ENCODE results near the gene KCNQ1.

The KCNQ1 gene

DNA sequence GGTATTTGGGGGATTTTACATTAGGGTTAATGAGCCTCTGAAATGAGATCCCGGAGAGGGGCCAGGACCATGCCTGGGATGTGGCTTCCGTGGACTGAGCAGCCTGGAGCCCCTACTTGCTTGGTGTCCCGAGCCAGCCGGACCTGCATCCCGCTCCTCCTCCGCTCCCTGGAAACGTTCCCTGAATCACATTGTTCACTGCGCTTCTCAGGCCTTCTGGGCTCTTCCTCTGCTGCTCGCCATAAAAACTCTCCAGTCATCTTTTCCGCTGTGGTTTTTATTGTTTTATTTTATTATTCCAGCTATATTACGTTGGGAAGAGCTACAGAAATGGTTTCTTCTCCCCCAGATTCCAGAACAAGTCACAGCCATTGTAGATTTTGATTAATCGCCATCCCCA, 268.3 kb downstream of the KCNQ1 start:
- Mint-ChIP-seq H3K9me3 (no peaks in the 10 kb centered on the region), H3K4me3 (no peak overlapping the region), H3K27ac (no peak overlapping the region), H3K27me3 (no peaks in the 10 kb centered on the region), H3K36me3 (ENCODE audit: low read depth) (peaks cover 45% of the 10 kb centered on the region), H3K4me1 (ENCODE audit: low read depth) (peaks cover 6% of the 10 kb centered on the region)
- intact Hi-C loops (cut with micrococcal nuclease): no loop called here

DNA sequence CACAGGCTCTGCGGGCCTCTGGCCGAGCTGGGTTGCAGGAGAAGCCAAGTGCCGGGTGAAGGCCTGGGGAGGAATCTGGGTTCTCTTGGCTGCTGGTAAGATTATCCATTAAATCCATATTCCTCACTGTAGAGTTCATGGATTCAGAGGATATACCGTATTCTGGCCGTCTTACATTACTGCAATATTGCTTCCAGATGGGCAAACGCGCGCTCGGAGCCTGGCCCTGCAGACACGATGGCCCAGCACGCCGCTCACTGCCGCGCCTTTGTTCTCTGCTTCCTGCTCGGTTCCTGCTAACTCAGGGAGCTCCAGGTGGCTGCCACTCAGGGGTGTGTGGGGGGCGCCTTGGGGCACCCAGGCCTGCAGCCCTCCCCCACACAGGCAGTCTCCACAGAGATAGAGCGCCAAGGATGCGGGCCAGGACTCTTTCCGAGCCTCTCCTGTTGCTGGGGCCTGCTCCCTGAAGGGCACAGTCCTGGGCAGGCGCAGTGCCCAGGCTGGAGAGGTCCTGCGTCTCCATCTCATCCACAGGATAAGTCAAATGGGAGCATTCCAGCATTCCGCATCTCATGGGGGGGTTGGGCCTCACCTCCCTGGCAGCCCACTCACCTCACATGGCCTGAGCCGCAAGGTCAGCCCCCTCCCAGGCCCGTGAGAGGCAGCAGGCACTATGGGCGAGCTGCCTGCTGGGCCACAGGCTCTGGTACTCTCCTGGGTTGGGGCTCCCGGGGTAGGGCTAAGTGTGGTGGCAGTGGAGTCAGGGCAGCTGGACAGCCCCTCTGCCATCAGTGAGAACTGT, 269.1 kb downstream of the KCNQ1 start:
- Mint-ChIP-seq H3K4me1 (ENCODE audit: low read depth) (peaks cover 6% of the 10 kb centered on the region), H3K36me3 (ENCODE audit: low read depth) (peaks cover 50% of the 10 kb centered on the region), H3K4me3 (no peak overlapping the region), H3K9me3 (no peaks in the 10 kb centered on the region), H3K27me3 (no peaks in the 10 kb centered on the region), H3K27ac (no peak overlapping the region)
- intact Hi-C loops (cut with micrococcal nuclease): no loop called here

DNA sequence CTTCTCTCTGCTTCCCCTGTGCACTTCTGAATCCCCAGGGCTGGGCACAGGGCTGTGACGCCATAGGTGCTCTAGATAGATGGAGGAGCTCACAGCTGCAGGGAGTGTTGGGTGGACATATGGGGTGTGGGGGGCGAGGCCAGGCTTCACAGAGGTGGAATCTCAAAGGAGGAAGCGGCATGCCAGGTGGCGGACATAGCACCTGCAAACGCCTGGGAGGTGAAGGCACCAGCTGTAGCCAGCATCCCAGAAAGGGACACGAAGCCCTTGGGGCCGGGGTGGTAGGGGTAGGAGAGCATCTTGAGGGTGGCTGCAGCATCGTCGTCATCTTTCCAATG, 269.6 kb downstream of the KCNQ1 start:
- no peaks in the 10 kb centered on the region for H3K27me3 Mint-ChIP-seq
- intact Hi-C loops (cut with micrococcal nuclease): no loop called here
- H3K4me3 Mint-ChIP-seq: no peak overlapping the region
- no peaks in the 10 kb centered on the region for H3K9me3 Mint-ChIP-seq
- peaks cover 54% of the 10 kb centered on the region for H3K36me3 Mint-ChIP-seq (ENCODE audit: low read depth)
- H3K27ac Mint-ChIP-seq: no peak overlapping the region
- peaks cover 6% of the 10 kb centered on the region for H3K4me1 Mint-ChIP-seq (ENCODE audit: low read depth)

DNA sequence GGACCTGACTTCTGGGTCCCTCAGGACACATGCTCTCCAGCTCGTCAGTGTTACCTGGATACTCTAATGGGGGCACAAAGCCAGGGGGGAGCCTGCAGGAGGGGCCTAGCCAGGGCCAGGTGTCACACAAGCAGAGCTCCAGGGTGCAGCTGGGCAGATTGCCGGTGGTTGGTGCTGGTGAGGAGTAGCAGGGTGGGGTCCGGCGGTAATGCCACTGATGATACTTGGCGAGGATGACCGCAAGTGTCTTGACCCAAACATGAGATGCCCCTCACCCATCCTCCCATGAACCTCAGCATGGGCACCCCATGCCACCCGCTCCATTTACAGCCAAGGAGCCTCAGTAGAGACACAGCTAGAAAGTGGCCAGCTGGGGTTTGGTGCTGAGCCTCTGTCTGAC, 270.1 kb downstream of the KCNQ1 start:
- Mint-ChIP-seq H3K27ac (no peak overlapping the region), H3K9me3 (no peaks in the 10 kb centered on the region), H3K4me3 (no peak overlapping the region), H3K36me3 (ENCODE audit: low read depth) (peaks cover 56% of the 10 kb centered on the region), H3K27me3 (no peaks in the 10 kb centered on the region), H3K4me1 (ENCODE audit: low read depth) (peaks cover 6% of the 10 kb centered on the region)
- intact Hi-C loops (cut with micrococcal nuclease): no loop called here

DNA sequence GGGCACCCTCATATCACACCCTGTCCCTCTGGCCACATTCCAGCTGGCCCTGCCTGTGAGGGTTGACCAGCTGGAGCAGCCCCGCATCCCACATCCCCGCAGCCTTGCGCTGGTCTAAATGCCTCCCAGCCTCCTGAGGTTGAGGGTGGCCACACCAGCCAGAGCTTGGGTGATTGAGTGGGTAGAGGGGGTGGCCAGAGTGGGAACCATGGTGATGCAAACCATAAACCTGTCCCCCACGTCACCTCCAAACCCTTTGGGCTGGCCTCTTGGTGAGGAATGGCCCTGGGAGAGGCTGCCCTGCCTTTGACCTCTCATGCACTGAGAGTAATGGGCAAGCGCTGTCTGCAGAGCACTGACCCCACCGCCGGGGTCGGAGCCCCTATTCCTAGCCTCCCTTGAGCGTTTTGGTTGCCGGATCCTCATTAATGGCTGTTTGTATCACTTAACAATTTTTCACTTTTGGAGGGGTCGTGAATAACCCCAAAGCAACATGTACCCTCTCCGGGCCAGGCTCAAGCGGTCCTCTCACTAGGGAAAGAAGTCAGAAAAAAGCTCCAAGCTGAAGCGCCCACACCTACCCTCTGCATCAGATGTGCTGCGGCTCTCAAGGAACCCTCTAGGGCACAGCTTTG, 271.0 kb downstream of the KCNQ1 start:
- Mint-ChIP-seq H3K4me1 (ENCODE audit: low read depth) (peaks cover 6% of the 10 kb centered on the region), H3K27ac (no peak overlapping the region), H3K4me3 (no peak overlapping the region), H3K36me3 (ENCODE audit: low read depth) (peaks cover 56% of the 10 kb centered on the region), H3K9me3 (no peaks in the 10 kb centered on the region), H3K27me3 (no peaks in the 10 kb centered on the region)
- intact Hi-C loops (cut with micrococcal nuclease): no loop called here

DNA sequence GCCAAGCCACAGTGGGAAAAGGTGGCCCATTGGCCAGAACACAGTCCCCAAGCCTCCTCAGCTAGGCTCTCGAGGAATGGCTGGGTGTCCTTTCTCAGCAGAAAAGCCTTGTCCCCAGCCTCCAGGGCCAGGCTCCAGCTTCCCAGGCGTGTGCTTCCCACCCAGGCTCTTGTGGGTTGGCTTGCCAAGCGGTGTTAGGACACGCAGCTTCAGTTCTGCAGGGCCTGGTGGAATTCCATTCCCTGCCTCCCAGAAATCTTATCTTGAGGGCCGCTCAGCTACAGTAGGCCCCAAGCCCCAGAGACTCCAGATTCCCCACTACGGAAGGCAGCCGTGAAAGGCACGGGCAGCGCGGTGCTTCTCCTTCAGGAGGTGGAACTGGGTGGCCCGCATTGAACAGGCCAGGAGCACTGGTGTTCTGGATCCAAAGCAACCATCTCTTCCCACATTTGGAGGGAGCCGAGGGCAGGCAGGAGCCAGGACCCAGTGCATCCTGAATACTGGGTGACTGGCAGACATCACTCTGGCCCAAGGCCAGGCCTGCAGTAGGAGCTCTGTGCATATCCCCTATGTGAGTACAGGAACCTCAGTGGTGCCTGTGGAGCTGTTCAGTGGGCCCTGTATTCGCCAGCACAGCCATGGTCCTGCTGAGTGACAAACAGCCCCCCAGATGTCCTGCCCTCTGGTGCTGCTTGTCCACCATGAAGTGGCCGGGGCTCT, 271.7 kb downstream of the KCNQ1 start:
- H3K4me3 Mint-ChIP-seq: no peak overlapping the region

DNA sequence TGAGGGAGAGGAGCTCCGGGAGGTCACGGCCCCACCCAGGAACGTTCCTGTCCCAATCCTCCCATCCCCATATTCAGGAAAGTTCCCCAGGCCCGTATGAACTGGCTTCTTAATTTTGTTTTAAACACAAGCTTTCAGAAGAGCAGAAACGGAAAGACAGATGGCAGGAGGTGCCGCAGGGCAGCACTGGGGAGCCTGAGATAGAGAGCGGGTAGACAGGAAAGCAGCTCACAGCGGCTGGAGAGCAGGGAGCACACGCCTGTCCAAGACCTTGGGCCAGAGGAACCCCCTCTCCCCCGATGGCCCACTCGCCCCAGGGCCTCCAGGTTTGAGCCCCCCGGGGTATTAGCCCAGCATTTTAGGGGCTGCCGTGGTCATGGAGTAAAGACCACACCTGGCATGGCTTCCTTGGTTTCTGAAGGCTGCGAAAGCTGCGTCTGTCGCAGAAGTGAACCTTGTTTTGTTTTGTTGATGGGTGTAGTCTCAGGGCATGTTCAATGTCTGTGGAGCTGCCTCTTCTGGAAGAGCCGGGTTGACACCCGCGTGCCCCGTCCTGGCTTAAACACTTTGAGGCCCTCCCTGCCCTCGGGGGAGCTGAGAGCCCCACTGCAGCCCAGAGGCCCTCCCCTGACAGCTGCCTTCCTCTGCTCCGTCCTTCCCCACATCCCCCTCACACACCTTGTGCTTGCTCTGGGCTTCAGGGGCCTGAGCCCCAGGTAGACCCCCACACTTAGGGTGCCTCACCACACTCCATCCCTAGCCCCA, 272.9 kb downstream of the KCNQ1 start:
- Mint-ChIP-seq H3K27ac (no peak overlapping the region), H3K27me3 (no peaks in the 10 kb centered on the region)
- intact Hi-C loops (cut with micrococcal nuclease): no loop called here

More for the DNA sequence above, 271.7 kb downstream of the KCNQ1 start:
- intact Hi-C loops (cut with micrococcal nuclease): no loop called here
- Mint-ChIP-seq H3K27me3 (no peaks in the 10 kb centered on the region), H3K36me3 (ENCODE audit: low read depth) (peaks cover 56% of the 10 kb centered on the region), H3K27ac (no peak overlapping the region), H3K9me3 (no peaks in the 10 kb centered on the region), H3K4me1 (ENCODE audit: low read depth) (peaks cover 6% of the 10 kb centered on the region)

DNA sequence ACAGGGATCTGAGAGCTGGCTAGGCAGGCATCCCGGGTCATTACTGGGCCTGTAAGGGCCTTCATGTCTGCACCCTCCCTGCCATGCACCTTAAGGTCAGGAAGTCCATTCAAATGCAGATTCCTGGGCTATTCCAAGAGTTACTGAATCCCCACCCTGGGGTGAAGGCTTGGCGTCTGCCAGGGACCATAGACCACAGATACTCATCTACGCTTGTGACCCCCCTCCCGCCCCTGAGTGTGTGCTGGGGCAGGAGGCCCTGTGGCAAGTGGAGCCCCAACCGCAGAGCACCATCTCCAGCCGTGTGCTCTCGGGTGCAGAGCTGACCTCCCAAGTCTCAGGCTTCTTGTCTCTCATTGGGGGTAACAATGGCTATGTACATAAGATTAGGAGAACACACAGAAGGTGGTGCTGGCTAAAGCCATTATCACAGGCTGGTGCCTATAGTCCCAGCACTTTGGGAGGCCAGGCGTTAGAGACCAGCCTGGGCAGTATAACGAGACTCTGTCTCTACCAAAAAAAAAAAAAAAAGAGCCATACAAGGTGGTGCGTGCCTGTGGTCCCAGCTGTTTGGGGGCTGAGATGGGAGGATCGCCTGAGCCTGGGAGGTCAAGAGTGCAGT, 274.1 kb downstream of the KCNQ1 start:
- H3K36me3 Mint-ChIP-seq (ENCODE audit: low read depth): peaks cover 37% of the 10 kb centered on the region
- H3K4me3 Mint-ChIP-seq: no peak overlapping the region
- no peaks in the 10 kb centered on the region for H3K4me1 Mint-ChIP-seq (ENCODE audit: low read depth)
- intact Hi-C loops (cut with micrococcal nuclease): no loop called here
- H3K27ac Mint-ChIP-seq: no peak overlapping the region
- no peaks in the 10 kb centered on the region for H3K9me3 Mint-ChIP-seq
- no peaks in the 10 kb centered on the region for H3K27me3 Mint-ChIP-seq

More for the DNA sequence above, 272.9 kb downstream of the KCNQ1 start:
- no peaks in the 10 kb centered on the region for H3K9me3 Mint-ChIP-seq
- H3K4me3 Mint-ChIP-seq: no peak overlapping the region
- H3K36me3 Mint-ChIP-seq (ENCODE audit: low read depth): peaks cover 45% of the 10 kb centered on the region
- H3K4me1 Mint-ChIP-seq (ENCODE audit: low read depth): peaks cover 2% of the 10 kb centered on the region

DNA sequence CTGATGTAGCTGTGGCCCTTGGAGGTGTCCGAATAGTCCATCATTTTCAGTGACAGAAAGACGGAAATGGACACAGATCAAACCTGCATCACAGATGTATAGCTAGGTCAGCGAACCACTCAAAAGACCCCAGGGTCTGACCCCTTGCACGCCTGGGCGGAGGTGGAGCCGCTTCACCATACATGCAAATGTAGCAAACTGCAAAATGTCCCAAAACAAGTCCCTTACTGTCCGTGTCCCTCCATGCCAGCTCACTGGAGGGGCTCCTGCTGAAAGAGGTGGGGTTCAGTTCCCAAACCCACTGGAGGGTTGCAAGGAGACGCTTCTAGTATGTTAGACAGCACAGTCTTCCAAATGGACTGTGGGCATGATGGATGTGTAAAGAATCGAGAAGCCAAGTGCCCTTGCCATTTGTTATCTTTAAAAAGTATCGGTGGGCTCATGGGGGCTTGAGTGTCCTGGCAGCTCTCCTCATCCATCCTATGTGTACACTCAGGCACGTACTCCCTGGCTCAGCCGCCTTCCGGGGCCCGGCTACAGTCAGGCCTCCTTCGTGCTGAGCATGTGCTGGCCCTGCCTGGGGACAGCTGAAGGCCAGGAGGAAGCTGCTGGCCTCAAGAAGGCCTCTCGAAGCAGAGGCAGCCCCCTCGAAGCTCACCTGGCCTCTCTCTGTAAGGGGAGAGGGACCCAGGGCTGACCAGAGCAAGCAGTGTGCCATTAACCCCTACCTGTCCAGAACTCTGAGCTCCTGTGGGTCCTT, 275.2 kb downstream of the KCNQ1 start:
- no peaks in the 10 kb centered on the region for H3K9me3 Mint-ChIP-seq
- no peaks in the 10 kb centered on the region for H3K4me1 Mint-ChIP-seq (ENCODE audit: low read depth)
- no peaks in the 10 kb centered on the region for H3K27me3 Mint-ChIP-seq
- no peak overlapping the region for H3K27ac Mint-ChIP-seq
- no peak overlapping the region for H3K4me3 Mint-ChIP-seq
- intact Hi-C loops (cut with micrococcal nuclease): no loop called here
- H3K36me3 Mint-ChIP-seq (ENCODE audit: low read depth): peaks cover 34% of the 10 kb centered on the region

DNA sequence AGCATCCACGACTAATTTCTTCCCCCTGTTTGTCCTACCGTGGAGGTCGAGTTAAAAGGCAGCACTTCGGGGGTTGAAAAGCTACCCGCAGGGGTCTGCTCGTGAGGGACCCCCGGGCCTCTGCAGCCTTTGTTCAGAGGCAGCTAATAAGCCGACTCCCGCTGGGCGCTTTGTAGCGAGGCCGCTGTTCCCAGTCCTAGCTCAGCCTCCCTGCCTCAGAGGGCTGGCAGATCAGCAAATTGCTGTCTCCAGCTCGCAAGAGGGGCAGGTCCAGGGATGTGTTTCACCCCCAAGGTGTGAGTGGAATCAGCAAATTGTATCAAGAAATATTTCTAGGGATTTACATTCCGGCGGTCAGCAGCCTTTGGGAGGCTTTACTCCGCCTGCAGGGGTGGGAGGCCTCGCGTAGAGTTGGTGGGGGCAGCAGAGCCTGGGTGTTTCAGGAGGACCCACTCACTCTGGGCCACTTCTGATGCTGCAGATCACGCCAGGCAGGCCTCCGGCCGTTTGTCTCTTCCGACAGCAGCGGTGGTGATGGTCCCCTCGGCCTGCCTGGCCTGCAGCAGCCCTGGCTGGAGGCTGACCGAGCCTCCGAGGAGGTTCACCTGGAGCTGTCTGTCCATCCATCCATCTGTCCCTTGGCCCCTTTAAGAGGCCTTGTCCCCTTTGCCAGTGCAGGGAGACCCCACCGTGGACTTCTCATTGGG, 276.6 kb downstream of the KCNQ1 start:
- Mint-ChIP-seq H3K4me3 (no peak overlapping the region), H3K36me3 (ENCODE audit: low read depth) (peaks cover 26% of the 10 kb centered on the region), H3K9me3 (no peaks in the 10 kb centered on the region), H3K27ac (no peak overlapping the region), H3K27me3 (no peaks in the 10 kb centered on the region), H3K4me1 (ENCODE audit: low read depth) (no peaks in the 10 kb centered on the region)
- intact Hi-C loops (cut with micrococcal nuclease): no loop called here

DNA sequence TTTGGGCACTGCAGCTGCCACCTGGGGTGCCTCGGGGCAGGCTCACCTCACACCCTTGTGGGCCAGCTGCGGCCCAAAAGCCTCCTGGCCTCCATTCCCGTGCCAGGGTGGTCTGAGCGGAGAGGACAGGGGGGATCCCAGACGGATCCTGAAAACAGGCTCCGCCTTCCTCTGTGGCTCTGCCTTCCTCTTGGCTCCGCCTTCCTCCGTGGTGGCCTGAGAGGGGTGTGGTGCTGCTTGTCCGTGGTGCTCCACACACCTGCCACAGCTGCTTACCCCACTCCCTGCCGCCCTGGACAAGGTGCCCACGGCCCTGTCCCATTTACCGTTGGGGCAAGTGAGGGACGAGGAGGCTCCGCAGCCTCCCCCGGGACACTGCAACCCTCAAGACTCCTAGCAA, 278.1 kb downstream of the KCNQ1 start:
- Mint-ChIP-seq H3K4me1 (ENCODE audit: low read depth) (peaks cover 9% of the 10 kb centered on the region), H3K27ac (no peak overlapping the region), H3K4me3 (no peak overlapping the region), H3K27me3 (no peaks in the 10 kb centered on the region), H3K36me3 (ENCODE audit: low read depth) (peaks cover 27% of the 10 kb centered on the region), H3K9me3 (no peaks in the 10 kb centered on the region)
- intact Hi-C loops (cut with micrococcal nuclease): no loop called here

DNA sequence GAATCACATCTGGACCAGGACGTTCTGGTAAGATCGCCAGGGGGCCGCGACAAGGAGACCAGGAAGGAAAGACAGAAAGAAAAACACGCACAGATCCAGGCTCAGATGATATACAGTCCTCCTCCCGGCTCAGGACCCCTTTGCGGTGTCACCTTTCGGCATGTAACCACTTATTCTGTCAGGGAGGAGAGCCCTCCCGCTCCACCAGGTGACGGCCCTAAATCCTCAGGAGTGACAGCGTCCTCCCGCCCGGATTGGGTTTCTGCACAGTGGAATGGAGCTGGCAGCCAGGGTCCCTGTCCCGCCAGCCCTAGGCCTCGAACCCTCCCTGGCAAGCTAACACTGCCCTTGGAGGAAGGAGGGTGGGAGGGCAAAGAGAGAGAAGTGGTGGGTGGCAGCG, 279.3 kb downstream of the KCNQ1 start:
- Mint-ChIP-seq H3K9me3 (no peaks in the 10 kb centered on the region), H3K27me3 (no peaks in the 10 kb centered on the region), H3K36me3 (ENCODE audit: low read depth) (peaks cover 27% of the 10 kb centered on the region), H3K27ac (no peak overlapping the region), H3K4me1 (ENCODE audit: low read depth) (peaks cover 12% of the 10 kb centered on the region), H3K4me3 (no peak overlapping the region)
- intact Hi-C loops (cut with micrococcal nuclease): no loop called here
